ENCODE results near the gene OR2L5.

The OR2L5 gene

GRCh38 chr1:248013229-248013710 is at the start of gene OR2L5:
TSS of gene OR2L5 (plus strand) at chr1:248013660. CDS start at chr1:248021948, 8,288 bp downstream.
- POLR2A ChIA-PET, result no interaction called here
- CTCF ChIA-PET, result no interaction called here
- no peak for TF ChIP-seq CTCF (IDR thresholded peaks at IDR 0.05; ENCODE audit: control extremely low read depth, extremely low read depth, low read depth, missing control alignments)
- no peak for DNase-seq (ENCODE audit: extremely low spot score)

DNA sequence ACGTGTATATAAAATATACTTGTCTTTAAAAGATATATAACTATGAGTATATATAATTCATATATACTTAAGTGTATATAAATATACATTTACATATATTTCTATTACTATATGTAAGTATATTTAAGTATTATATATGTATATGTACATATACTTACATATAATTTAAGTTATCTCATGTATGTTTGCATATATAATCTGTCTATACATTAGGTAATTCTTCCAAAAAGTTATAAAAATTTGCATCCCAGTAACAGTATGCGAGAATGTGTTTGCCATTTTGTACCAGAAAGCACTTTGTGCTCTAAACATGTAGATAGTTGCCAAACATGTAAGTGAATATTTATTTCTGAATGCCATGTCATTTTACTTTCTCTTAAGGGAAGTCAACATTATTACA is 48.5 kb upstream of the OR2L5 start, which contains the start of gene OR2AK2:
Gene OR2AK2, plus strand, starts transcription at position 301 of the 400 bp plus-strand sequence. CDS start 144 bp downstream, outside the sequence.
- DNase-seq (ENCODE audit: extremely low spot score), result no peak
- CTCF ChIA-PET, result interaction anchor here (1.0 kb wide), 1 partner anchor 11 kb away, joined by 3 read pairs; no protein-coding TSS in a partner anchor
- POLR2A ChIA-PET, result no interaction called here
- no peak for TF ChIP-seq CTCF (IDR thresholded peaks at IDR 0.05; ENCODE audit: control extremely low read depth, extremely low read depth, low read depth, missing control alignments)

- POLR2A ChIA-PET, result no interaction called here
- DNase-seq (ENCODE audit: extremely low spot score), result peak; percentile 5
Observed at GRCh38 chr1:247966532-247967204, 46.8 kb upstream of the OR2L5 start.

DNA sequence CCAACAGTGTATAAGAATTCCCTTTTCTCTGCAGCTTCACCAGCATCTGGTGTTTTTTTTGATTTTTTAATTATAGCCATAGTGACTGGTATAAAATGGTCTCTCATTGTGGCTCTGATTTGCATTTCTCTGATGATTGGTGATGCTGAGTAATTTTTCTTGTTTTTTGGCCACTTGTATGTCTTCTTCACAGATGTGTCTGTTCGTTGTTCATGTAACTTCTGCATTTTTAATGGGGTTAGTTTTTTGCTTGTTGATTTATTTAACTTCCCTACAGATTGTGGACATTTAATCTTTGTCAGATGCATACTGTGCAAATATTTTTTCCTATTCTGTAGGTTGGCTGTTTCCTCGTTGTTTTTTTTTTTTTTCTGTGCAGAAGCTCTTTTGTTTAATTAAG is 20.5 kb upstream of the OR2L5 start:
- ChIA-PET CTCF (no interaction called here), POLR2A (no interaction called here)
- TF ChIP-seq CTCF (IDR thresholded peaks at IDR 0.05; ENCODE audit: control extremely low read depth, extremely low read depth, low read depth, missing control alignments), result no peak
- no peak for DNase-seq (ENCODE audit: extremely low spot score)

More at GRCh38 chr1:247966532-247967204, 46.8 kb upstream of the OR2L5 start:
- CTCF ChIA-PET, result no interaction called here
- TF ChIP-seq CTCF (IDR thresholded peaks at IDR 0.05; ENCODE audit: control extremely low read depth, extremely low read depth, low read depth, missing control alignments), result no peak

DNA sequence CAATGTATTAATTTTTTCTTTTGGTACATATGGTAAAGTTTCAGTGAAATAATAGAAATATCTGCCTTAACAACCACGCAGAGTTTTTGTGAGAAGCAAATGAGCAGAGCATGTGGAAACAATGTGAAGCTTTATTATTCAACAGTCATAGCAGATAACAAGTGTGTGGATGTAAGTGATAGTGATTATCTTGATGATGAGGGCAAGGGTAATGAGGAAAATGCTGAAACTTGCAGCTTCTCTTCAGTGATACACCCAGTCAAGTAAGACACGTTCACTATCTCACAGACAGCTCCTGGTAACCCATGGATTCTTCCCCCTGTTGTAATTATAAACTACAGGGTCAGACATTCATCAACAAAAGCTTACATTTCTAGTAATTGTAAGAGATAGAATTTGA is 14.6 kb upstream of the OR2L5 start:
- no peak for DNase-seq (ENCODE audit: extremely low spot score)
- TF ChIP-seq CTCF (IDR thresholded peaks at IDR 0.05; ENCODE audit: control extremely low read depth, extremely low read depth, low read depth, missing control alignments), result no peak
- POLR2A ChIA-PET, result no interaction called here
- CTCF ChIA-PET, result no interaction called here

DNA sequence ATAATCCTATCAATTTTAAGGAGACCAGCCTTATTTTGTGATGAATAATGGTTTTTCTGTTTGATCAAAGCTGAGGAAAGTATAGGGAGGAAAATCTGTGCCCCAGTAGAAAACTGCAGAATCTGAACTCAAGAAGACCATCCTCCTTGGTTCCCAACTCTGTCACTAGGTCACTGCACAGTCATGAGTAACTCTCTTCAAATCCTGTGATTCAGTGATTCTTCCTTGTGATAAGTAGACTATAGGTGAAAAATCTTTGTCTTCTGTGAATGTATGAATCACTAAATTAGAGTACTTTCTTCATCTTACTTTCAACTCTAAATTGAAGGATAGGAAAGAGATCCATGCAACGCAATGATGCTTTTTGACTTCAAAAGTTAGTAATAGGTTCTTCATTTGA is 13.3 kb upstream of the OR2L5 start:
- TF ChIP-seq CTCF (IDR thresholded peaks at IDR 0.05; ENCODE audit: control extremely low read depth, extremely low read depth, low read depth, missing control alignments), result no peak
- CTCF ChIA-PET, result no interaction called here
- DNase-seq (ENCODE audit: extremely low spot score), result no peak
- POLR2A ChIA-PET, result no interaction called here
